Left ventricle myocardium superior (tissue), 1 donor: ENCODE measurements around the gene RNF2. TPM values are rescaled to one million over a fixed set of nuclear protein-coding genes. Genes with fewer than 3 reads are reported as not detected.

Experiments
- total RNA-seq: library from RNA; stranded (reverse); fragmentation: NEBNext Ultra II Directional; extraction: Animal tissue kit (Norgen Biotek cat#: 25700); gene quantifications from one replicate; pipeline ENCODE4 v1.2.1, GENCODE V29; 2021
- donor health status: DM: no; HTN: yes; CAD: no; lungs with severe emphysema.

RNF2 gene
- total RNA-seq, 1 donor from 2014 or later = 12.7 TPM

Other genes with a start within 250 kb of the RNF2 start
- gene NIBAN1, start 71.0 kb upstream of the RNF2 start, total RNA-seq = 397 TPM
- gene TRMT1L, start 111.4 kb downstream of the RNF2 start, total RNA-seq = 25.2 TPM
- gene SWT1, start 111.6 kb downstream of the RNF2 start, total RNA-seq = 6.8 TPM